CD4-positive, alpha-beta T cell treated with Interleukin-1 beta for 1 hour (primary cell): ENCODE results near the gene ATP5MK.
A peak's percentile ranks its signal among the peaks of the same experiment; 100 is the strongest.
"Not testable (repeated sequence)": the region's sequence is repeated elsewhere in the genome, so short reads cannot be mapped to it uniquely, and the experiment has no call there.

Experiments
- DNase-seq, 2 donors: peaks; one replicate each; pipeline ENCODE4 v3.0.0-alpha.2; 2020 to 2022

The ATP5MK gene, protein sequence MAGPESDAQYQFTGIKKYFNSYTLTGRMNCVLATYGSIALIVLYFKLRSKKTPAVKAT

DNA sequence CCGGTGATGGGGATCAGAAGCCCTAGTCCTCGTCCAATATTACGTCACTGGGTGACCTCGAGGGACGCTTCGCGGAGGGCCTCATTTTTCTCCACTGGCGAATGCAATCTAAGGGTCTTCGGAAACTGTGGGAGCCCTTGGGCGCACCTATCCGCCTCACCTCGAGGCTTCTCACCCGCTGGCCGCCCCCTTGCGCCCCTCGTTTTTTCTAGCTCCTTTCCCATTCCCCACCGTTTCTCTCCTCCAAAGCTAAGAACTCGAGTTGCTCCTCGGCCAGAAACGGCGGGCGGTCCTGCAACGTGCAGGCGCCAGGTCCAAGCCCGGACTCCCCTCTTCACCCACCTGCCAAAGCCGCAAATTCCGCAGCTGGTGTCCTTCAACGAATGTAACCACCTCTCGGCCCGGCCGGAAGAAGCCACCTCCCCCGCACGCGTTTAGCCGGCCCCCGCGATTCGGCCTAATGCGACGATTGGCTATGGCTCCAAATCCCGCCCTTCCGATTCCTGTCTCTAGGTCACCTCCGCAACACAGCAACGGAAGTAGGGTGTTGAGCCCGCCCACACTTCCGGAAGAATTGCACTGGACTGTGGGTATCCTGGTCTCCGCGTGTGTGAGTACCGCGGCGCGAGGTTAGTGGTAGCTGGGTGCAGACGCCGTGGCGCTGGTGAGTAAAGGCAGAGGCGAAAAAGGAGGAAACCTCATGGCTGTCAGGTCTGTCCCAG lies at the start of gene ATP5MK, which contains the start of gene PDCD11:
ATP5MK (minus strand) TSS at position 409 of the 722 bp plus-strand sequence. CDS start 4,018 bp downstream, outside the sequence.
PDCD11 (plus strand) TSS at position 560 of the 722 bp plus-strand sequence. CDS start 1,801 bp downstream, outside the sequence.
- peak; percentile 95 for DNase-seq

DNA sequence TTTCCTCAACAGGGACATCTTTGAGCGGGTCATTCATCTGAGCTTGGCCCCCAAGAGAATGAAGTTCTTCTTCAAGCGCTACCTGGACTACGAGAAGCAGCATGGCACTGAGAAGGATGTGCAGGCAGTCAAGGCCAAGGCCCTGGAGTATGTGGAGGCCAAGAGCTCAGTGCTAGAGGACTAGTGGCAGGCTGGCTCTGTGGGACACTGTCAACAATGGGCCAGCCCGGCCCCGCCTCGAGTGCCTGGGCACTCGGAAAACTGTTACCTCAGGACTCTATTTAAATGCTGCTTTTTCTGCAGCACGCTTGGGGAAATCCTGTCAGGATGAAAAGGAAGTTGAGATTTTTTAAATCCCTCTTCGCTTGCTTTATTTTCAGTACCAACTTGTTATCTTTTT lies 49.1 kb upstream of the ATP5MK start:
- DNase-seq: no peak

DNA sequence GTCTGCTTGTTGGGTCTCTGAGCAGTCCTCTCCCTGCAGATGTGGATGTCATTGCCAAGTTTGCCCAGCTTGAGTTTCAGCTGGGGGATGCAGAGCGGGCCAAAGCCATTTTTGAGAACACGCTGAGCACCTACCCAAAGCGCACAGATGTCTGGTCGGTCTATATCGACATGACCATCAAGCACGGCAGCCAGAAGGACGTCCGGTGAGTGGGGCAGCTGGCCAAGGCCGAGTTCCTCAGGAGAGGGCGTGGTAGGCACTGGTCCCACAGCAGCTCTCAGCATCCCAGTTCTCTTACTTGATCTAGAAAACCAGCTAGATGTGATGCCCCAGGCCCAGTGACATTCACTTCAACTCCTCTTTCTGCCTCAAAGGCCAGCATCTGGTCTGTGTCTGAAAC lies 48.2 kb upstream of the ATP5MK start:
- DNase-seq: no peak

DNA sequence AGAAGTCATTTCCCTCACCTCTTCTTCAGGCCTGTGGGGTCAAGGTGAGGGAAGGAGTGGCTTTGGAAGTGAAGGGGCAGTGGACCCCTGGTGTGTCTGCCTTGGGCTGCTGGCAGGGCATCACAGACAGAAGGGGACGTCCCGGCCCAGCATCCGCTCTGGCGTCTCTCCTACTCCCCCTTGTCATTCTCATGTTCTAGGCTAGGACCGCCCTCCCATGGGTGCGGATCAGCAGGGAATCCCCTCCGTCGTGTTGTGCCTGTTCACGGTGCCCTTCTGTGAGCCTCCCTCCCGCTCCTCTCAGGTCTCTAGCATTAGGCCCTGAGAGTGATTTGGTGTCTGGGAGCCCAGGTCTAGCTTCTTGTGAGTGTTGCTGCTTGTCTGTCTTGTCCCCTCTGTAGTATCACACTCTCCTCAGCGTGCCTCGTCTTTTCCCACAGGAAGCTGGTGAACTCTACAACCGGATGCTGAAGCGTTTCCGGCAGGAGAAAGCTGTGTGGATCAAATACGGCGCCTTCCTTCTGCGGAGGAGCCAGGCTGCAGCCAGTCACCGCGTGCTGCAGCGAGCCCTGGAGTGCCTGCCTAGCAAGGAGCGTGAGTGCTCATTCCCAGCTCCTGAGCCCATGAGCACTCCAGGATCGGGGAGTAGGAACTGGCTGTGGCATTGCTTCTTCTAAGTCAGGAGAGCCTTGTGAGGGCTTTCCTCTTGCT lies 47.4 kb upstream of the ATP5MK start:
- DNase-seq: no peak

DNA sequence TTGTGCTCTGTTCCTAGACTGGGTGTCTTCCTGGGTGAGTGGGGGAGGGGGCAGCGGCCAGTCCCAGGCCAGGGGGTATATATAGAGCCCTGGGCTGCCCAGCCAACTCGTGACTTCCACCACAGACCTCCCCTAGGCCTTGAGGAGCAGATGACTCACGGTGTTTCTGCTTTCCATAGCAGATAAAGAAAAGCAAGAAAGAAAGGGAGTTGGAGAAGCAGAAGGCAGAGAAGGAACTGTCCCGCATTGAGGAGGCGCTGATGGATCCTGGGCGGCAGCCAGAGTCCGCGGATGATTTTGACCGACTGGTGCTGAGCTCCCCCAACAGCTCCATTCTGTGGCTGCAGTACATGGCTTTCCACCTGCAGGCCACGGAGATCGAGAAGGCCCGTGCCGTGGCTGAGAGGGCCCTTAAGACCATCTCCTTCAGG lies 45.8 kb upstream of the ATP5MK start:
- no peak for DNase-seq

DNA sequence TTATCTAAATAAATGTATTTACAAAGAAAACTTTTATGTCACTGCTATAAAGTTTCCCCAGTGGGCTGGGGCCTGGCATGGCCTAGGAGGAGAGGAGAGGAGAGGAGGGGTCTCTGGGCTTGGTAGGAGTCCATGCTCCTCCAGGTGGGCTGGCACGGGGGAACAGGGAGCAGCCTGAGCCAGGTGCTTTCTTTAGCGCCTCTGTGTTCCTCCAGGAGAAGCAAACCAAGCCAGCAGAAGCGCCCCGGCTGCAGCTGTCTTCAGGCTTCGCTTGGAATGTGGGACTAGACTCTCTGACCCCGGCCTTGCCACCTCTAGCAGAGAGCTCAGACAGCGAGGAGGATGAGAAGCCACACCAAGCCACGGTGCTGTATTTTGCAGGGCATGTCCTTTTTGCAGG lies 45.3 kb upstream of the ATP5MK start:
- DNase-seq: no peak

DNA sequence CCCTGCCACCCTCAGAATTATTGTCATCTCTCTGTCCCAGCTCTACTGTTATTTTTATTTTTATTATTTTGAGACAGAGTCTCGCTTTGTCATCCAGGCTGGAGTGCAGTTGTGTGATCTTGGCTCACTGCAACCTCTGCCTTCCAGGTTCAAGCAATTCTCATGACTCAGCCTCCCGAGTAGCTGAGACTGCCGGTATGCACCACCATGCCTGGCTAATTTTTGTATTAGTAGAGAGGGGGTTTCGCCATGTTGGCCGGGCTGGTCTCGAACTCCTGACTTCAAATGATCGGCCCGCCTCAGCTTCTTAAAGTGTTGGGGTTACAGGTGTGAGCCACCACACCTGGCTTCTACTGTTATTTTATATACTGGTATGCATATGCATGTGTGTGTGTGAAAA lies 44.9 kb upstream of the ATP5MK start:
- no peak for DNase-seq

DNA sequence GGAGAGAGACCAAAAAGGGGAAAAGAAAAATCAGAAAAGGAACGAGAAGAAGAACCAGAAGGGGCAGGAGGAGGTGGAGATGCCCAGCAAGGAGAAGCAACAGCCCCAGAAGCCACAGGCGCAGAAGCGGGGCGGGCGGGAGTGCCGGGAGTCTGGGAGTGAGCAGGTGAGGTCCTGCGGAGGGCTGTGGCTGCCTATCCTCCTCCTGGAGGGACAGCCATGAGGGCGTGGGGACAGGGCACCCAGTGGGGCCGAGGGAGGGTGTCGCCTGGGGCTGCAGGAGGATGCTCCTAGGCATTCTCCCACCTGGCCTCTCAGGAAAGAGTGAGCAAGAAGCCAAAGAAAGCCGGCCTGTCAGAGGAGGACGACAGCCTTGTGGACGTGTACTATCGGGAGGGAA lies 44.1 kb upstream of the ATP5MK start:
- DNase-seq: no peak

DNA sequence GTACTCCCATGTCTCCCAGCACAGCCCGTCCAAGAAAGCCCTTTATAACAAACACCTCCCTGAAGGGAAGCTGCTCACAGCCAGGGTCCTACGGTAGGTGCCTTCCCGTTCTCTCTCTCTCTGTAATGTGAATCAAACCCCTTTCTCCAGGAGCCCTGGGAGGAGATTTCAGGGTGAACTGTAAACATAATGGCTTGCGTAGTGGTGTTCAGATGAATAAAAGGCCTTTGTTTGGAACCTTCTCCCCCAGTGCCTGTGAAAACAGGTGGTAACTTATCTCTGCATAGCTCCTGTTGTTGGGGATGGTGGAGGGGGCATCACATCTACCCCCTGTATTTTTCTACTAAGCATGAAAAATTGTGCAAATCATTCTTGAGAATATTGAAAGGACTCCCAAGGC lies 43.5 kb upstream of the ATP5MK start:
- DNase-seq: no peak

DNA sequence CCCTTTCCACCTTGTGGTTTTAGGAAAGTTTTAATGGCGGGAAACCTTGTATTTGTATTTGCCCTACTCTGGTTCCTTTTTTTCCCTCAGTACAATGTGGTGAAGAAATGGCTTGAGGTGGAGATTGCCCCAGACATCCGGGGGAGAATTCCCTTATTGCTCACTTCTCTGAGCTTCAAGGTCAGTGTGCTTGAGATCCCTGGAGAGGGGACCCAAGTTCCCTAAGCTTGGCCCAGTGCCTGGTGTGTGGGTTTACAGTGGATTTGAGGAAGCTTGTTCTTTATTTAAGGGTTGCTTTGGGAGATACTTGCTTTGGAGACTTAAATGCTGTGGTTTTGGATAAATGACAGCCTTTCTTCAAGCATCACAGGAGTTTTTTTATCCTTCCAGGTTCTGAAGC lies 37.6 kb upstream of the ATP5MK start:
- DNase-seq: peak in 1 of 2 donors; percentile 11

DNA sequence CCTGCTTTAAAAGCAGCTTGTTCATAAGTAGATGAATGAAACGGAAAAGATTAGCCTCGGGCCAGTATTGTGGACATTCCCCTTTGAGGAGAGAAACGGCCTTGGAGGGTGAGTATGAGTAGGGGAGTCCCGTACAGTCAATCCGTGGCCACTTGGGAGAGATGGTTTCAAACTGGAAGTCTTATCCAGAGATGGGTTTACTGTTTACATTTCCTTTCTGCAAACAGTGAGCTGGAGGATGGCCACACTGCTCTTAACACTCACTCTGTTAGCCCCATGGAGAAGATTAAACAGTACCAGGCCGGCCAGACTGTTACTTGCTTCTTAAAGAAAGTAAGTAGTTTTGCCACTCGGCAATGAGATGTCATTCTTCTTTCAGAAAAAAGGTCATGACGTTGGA lies 35.6 kb upstream of the ATP5MK start:
- DNase-seq: no peak

DNA sequence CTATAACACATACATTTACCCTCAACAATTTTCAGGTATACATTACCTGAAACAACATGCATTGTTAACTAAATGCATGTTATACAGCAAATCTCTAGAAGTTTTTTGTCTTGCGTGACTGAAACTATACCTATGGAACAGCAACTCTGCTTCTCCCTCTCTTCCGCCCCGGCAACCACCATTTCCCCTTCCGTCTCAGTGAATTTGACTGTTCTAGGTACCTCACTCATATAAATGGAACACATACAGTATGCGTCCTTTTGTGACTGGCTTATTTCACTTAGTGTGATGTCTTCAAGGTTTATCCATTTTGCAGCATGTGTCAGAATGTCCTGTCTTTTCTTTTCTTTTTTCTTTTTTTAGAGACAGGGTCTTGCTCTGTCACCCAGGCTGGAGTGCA lies 33.4 kb upstream of the ATP5MK start:
- no peak for DNase-seq

DNA sequence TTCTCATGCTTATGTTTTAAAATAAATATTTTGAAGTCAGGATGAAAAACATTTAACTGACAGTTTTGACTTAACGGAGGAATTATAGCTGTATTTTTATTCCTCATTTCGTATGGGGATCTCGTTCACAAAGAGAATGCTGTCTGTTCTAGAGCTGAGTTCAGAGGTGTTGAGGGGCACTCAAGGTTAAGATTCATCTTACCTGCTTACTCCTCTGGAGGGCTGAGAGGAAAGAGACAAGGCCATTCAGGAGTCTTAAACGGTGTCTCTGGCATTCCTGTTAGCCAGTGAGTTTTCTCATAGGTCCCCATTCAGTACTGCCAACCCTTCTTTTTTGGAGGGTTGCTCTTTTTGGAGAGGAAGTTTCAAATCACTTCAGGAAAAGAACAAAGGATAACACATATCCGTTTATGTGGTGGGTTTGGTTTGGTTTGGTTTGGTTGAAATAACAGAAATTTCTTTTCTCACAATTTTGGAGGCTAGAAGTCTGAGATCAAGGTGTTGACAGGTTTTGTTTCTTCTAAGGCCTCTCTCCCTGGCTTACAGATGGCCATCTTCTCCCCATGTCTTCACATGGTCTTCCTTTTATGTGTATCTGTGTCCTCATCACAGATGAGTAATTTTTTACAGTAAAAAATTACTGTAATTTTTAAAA lies 32.8 kb upstream of the ATP5MK start:
- no peak for DNase-seq

DNA sequence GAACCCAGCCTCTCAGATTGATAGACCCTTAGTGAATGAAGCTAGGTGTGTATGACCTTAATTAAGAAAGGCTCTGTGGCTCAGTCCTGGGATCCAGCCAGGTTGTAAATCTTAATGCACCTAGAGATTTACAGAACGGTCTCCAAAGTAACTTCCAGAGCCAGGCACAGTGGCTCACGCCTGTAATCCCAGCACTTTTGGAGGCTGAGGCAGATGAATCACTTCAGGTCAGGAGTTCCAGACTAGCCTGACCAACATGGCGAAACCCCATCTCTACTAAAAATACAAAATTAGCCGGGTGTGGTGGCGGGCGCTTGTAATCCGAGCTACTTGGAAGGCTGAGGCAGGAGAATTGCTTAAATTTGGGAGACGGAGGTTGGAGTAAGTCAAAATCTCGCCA lies 31.6 kb upstream of the ATP5MK start:
- no peak for DNase-seq

DNA sequence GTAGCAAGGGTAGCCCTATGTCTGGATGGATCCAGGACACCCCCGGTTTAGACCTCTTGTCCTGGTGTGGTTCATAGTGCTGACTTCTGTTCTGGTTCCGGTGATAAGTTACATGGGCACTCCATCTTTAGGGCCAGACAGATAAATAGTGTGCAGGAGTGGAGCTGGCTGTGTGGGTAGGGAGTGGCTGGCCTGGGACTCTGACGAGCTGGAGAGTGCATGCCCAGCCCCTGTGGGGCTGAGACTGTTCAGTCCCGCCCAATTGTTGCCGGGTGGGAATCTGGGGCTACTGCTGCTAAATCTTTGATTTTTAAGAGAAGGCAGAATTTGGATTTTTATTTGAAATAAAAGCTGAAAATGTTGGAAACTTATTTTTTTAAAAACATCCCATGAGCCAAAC lies 27.5 kb upstream of the ATP5MK start:
- no peak for DNase-seq

DNA sequence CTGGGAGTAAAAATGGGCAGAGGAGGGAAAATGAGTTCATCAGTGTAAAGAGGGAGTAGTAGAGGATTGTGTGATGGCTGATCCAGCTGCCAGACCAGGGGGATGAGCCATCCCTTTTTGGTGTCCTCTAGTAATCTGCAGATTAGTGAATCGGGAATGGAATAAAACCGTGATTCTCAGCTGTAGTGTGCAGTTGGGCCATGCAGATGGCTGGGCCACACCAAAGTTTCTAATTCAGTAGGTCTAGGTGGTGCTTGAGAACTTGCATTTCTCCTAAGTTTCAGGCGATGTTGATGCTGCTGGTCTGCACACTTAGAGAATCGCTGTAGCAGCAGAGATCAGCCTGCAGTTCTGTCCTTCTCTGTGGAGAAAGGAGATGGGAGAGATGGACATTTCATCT lies 22.8 kb upstream of the ATP5MK start:
- DNase-seq: no peak

DNA sequence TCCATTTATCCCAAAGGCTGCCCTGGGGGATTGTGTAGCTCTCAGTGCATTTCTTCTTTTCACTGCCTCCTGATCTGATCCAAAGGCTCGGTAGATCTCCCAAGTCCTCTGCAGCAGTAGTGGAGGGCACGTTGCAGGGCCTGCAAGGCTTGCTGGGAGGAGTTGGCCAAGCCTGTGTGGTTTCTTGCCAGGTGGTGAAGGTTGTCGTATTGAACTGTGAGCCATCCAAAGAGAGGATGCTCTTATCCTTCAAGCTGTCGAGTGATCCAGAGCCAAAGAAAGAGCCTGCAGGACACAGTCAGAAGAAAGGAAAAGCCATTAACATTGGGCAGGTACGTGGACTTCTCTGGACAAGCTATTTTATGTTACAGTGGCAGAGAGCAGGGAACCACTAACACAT lies 21.3 kb upstream of the ATP5MK start:
- DNase-seq: no peak

DNA sequence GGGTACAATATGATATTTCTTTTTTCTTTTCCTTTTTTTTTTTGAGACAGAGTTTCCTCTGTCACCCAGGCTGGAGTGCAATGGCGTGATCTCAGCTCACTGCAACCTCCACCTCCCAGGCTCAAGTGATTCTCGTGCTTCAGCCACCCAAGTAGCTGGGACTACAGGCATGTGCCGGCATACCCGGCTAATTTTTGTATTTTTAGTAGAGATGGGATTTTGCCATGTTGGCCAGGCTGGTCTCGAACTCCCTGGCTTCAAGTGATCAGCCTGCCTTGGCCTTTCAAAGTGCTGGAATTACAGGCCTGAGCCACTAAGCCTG lies 20.8 kb upstream of the ATP5MK start:
- not testable (repeated sequence) for DNase-seq

DNA sequence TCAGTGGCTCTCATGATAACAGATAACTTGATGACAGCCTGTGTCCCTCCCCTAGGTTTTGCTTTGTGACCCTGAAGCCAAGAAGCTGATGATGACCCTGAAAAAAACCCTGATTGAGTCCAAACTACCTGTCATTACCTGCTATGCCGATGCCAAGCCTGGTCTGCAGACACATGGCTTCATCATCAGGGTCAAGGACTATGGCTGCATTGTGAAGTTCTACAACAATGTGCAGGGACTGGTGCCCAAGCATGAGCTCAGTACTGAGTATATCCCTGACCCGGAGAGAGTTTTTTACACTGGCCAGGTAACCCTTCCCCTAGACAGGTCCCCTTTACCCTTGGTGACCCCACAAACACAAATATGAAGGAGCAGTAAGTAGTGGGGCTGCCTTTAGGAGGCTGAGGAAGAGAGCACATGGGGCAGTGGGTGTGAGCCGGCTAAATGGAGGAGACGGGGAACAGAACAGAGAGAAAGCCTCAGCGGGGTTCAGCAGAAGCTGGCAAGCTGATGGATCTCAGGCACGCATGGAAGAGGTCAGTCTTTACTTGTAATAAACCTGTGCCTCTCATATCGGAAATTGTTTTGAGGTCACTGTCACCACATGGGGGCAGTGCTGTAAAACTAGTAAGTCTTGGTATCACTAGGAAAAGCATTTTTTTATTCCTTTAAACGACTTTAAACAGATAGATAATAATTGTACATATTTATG lies 20.3 kb upstream of the ATP5MK start:
- peak; percentile 60 to 73 for DNase-seq

DNA sequence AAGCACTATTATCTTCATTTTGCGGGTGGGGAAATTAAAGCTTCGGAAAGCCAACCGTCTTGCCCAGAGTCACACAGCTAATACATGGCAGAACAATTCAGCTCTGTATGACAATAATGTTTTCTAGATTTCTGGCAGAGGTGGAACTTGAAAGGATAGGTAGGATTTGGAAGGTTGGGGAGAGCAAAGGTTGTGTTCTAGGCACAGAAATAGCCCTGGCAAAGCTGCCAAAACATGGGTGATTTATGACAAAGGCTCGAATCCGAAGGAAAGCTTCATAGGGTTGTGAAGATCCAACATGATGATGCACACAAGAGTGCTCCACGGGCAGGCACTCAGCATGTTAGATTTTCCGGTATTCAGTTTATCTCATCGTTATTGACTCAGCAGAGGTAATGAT lies 19.3 kb upstream of the ATP5MK start:
- DNase-seq: no peak

DNA sequence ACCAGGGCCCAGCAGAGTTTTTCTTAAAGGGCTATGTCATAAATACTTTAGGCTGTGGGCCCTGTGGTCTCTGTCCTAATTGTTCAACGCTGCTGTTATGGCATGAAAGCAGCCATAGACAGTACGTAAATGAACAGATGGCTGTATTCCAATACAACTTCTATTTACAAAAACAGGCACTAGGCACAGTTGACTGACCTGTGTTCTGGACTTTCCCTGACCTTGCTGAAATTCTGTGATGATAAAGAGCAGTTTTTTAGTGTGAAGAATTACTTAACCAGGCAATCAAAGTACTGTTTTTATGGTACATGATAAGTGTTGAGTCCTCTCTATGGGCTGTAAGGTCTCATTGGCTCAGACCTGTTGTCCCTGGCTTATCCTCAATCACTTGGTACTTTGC lies 17.3 kb upstream of the ATP5MK start:
- no peak for DNase-seq

DNA sequence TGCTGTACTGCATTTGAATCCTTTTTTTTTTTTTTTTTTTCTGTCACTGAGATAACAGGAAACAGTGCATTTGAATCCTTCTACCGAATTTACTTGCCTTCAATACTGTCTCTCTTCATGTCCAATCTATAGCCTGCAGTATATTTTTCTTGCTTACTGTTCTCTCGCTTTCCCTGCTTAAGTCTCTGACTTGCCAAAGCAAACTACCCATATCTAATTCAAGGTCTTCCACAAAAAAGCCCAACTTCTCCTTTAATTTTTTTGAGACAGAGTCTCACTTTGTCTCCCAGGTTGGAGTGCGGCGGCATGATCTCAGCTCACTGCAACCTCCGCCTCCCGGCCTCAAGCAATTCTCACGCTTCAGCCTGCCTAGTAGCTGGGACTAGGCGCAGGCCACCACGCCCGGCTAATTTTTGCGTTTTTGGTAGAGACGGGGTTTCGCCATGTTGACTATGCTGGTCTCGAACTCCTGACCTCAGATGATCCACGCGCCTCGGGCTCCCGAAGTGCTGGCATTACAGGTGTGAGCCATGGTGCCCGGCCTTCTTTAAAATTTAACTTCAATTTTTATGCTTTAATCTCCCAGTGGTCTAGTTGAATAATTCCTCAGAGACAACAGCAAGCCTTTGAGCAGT lies 1.0 kb upstream of the ATP5MK start:
- no peak for DNase-seq

DNA sequence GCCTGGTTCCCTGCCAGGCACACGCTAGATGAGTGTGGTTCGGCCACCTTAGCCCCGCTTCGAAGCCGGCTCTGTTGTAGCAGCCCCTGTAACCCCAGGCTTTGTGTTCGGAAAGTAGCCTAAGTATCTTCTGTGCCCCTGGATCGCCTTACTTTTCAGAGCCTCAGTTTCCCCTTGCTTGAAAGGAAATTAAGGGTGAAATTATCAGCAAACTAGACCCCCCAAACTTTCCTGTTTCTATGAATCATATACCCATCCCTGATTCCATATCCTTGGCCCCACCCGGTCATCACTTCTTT lies 463 bp upstream of the ATP5MK start:
- no peak for DNase-seq
